VCaP (cell line): ENCODE results near the gene SLC6A11.

Source experiments
- H3K27ac ChIP-seq: fragments of 450-650 bp; 2 replicates; pipeline ENCODE4 v1.5.1; 2017
- TF ChIP-seq, protein P1 (sequence below): fragments of 450-650 bp; conservative IDR thresholded peaks from 2 replicates; pipeline ENCODE4 v1.5.1; 2017; ENCODE audit warnings: mild to moderate bottlenecking, moderate library complexity

The SLC6A11 gene

DNA sequence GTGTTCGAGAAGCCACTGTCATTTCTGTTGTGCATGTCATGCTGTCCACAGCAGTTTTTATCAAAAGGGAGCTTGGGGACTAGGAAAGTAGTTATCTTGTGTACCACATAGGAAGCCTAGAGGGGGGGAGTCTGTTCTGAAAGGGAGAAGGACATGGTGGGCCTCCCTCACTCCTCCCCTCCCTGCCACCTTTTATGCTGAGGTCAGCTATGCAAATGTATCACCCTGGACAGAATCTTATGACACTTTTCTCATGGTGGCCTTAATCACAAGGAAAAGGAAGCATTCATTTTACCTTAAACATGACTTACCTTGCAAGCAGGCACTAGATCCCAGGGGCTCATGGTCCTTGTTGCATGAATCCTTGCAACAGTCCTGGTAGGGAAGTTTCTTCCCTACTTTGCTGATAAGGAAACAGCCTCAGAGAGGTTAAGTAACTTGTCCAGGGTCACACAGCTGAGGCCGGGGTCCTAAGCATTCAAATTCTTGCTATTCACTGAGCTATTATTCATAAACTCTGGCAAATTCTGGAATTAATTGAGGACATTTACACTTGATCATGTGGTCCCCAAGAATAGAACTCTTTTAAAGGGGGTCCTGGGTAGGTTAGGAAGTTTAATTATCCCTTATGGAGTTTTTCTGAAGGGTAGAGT, 95.4 kb downstream of the SLC6A11 start:
- TF ChIP-seq, protein P1, sequence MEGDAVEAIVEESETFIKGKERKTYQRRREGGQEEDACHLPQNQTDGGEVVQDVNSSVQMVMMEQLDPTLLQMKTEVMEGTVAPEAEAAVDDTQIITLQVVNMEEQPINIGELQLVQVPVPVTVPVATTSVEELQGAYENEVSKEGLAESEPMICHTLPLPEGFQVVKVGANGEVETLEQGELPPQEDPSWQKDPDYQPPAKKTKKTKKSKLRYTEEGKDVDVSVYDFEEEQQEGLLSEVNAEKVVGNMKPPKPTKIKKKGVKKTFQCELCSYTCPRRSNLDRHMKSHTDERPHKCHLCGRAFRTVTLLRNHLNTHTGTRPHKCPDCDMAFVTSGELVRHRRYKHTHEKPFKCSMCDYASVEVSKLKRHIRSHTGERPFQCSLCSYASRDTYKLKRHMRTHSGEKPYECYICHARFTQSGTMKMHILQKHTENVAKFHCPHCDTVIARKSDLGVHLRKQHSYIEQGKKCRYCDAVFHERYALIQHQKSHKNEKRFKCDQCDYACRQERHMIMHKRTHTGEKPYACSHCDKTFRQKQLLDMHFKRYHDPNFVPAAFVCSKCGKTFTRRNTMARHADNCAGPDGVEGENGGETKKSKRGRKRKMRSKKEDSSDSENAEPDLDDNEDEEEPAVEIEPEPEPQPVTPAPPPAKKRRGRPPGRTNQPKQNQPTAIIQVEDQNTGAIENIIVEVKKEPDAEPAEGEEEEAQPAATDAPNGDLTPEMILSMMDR: no peak
- H3K27ac ChIP-seq: no peak overlapping the region

DNA sequence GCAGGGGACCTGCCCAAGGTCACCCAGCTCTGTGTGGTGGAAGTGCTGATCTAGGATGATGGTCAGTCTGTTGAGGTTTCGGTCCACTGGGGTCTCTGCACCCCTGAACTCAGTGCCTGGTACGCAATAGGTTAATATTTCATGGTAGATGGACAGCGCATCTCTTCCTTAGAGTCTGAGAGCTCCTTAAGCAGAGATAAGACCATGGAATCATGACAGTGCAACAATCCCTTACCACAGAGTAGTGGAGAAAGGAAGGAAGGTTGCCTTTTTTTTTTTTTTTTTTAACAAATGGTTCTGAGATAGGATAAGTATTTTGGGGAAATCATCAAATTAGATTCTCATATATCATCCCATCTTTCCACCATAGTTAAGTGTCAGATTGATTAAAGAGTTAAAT, 96.8 kb downstream of the SLC6A11 start:
- H3K27ac ChIP-seq: no peak overlapping the region
- TF ChIP-seq, protein P1: no peak

DNA sequence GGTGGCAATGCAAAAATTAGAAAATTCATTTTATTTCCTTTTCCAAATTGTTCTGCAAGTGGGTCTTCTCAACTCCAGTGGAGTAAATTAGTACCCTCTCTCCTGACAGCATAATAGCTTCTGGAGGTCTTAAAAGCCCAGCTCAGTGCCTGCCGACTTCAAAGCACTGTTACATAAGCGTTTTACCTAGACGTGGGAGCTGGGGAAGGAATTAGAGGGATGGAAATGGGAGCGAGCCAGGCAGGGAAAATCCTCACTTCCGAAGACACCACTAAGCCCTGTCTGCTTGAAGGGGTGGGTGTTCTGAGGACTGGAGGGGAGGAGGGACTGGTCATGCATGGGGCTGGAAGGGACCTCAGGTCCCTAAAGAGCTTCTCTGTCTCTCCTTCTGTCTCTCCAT, 99.3 kb downstream of the SLC6A11 start:
- no peak overlapping the region for H3K27ac ChIP-seq
- TF ChIP-seq, protein P1: no peak

DNA sequence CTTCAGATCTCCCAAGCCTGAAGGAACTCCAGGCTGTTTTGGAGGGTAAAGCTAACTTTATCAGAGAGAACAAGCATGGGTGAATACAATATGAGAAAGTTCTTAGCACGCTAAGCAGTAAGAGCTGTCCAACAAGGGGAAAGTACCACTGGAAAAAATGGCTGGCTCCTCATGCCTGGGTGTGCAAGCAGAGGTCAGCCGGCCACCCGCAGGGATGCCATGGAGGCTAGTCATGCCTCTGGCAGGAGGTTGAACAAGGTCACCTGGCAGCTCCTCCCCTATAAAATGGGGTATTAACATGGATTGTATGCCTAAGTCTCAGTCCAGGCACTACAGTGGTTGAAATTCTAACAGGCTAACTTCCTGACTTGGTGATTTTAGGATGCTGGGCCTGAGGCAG, 101.1 kb downstream of the SLC6A11 start:
- TF ChIP-seq, protein P1: no peak
- no peak overlapping the region for H3K27ac ChIP-seq

DNA sequence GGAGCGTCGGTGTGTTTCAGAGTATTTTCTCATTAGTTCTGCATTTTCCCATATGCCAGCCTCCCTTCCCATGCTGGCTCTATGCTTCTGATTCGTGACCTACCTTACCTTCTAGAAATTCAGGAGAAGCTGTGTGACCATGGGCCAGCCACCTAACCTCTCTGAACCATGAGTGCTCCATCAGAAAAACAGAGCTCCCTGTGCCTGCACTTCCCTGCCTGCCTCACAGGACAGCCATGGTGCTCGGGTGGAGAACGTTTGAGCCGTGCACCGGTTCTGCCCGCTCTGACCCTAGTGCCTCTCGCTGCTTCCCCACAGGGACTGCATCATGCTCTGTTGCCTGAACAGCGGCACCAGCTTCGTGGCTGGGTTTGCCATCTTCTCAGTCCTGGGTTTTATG, 102.0 kb downstream of the SLC6A11 start:
- H3K27ac ChIP-seq: no peak overlapping the region
- TF ChIP-seq, protein P1: no peak

DNA sequence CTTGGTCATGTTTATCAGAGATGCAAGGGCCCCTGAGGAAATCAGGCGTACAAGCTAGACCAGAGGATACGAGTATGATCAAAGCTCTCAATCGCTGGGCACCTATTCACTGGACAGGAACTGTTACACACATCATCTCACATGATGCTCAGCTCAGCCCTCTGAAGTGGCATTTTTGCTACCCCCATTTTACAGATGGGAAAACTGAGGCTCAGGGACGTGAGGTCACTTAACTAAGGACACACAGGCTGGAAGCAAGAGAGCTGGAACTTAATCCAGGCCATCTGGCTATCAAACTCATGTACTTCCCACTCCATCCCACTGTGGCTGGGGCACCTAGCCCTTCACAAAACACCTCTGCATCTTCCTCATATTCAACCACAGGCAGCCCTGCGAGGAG, 103.6 kb downstream of the SLC6A11 start:
- TF ChIP-seq, protein P1: no peak

DNA sequence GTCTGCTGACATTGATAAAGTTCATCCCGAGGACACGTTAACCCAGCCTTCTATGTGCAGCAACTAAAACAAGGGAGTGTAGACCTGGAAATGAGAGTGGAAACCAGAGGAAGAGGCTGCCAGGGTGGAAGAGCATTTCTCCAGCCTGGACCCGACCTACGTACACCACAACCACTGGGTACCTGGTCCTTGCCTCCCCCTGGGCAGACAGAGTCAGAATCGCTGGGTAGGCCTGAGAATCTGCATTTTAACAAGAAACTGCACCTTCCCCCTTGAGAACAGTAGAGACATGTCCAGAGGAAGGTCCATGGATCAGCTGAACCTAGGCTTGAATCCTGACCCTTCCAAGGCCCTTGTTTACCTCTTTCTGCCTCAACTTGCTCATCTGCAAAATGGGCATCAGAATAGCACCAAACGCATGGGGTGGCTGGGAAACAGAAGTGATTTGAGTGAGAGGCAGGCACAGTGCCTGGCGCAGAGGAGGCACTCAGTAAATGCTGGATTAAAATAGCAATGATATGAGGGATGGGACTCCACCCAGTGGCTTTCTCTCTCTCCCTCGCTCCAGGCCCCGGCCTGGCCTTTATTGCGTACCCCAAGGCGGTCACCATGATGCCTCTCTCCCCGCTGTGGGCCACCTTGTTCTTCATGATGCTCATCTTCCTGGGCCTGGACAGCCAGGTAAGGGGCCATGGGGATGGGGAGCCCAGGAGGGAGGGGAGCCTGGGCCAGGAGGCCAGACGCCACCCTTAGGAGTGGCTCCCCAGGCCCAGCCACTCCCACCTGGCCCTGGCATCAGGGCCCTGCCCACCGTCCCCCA, 109.6 kb downstream of the SLC6A11 start:
- TF ChIP-seq, protein P1: no peak
- H3K27ac ChIP-seq: no peak overlapping the region

More for the DNA sequence above, 103.6 kb downstream of the SLC6A11 start:
- H3K27ac ChIP-seq: no peak overlapping the region
